ENCODE results near the gene SMIM36.

DNA sequence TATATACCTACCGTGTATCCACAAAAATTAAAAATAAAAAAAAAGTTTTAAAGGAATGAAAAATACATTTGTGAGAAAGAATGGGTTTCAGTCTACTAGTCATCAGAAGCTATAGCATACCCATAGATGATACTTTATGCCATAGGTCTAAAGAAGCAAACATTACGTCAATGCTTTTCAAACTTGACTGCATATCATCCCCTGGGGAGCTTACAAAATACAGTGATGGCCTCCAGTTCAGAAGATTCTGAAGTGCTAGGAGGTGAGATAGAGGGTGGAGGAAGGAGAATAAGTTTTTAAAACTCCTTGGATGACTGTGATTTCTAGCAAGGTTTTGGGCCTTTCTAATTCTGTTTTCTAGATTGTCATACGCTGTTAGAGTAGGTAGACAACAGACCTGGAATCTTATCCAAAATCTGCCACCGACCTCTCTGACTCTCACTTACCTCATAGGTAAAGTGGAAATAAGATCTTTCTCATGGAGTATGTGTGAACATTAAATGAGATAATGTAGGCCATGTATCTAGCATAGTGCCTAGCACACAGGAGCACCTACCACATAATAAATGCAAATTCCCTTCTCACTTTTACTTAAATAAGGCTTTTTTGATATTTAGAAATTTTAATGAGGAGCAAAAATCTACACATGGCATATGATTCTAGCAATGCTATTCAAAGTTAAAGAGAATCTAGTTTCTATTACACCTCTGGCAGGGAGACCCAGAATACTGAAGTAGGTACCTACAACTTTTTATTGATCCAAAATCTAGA lies 102.0 kb downstream of the SMIM36 start:
- TF ChIP-seq, protein P1, sequence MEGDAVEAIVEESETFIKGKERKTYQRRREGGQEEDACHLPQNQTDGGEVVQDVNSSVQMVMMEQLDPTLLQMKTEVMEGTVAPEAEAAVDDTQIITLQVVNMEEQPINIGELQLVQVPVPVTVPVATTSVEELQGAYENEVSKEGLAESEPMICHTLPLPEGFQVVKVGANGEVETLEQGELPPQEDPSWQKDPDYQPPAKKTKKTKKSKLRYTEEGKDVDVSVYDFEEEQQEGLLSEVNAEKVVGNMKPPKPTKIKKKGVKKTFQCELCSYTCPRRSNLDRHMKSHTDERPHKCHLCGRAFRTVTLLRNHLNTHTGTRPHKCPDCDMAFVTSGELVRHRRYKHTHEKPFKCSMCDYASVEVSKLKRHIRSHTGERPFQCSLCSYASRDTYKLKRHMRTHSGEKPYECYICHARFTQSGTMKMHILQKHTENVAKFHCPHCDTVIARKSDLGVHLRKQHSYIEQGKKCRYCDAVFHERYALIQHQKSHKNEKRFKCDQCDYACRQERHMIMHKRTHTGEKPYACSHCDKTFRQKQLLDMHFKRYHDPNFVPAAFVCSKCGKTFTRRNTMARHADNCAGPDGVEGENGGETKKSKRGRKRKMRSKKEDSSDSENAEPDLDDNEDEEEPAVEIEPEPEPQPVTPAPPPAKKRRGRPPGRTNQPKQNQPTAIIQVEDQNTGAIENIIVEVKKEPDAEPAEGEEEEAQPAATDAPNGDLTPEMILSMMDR (IDR thresholded peaks at IDR 0.05): no peak
- TF ChIP-seq POLR2A (IDR thresholded peaks at IDR 0.05): no peak
